Subcutaneous abdominal adipose tissue (tissue), 5 donors: ENCODE results near the gene MS4A18.
"Not testable (repeated sequence)": the region's sequence is repeated elsewhere in the genome, so short reads cannot be mapped to it uniquely, and the experiment has no call there.

Experiments used
- H3K27ac ChIP-seq: one replicate; pipeline ENCODE4 v1.7.0; 2013; ENCODE audit warnings: low read depth, mild to moderate bottlenecking, inconsistent platforms, low read length, moderate library complexity
- H3K27me3 ChIP-seq, 5 donors: one replicate each; pipeline ENCODE4 v1.7.0; 2013; ENCODE audit warnings: low read length in 5 of 5, inconsistent platforms in 1 of 5; ENCODE audit not compliant: control insufficient read depth in 5 of 5, insufficient read depth in 4 of 5
- H3K36me3 ChIP-seq, 5 donors: one replicate each; pipeline ENCODE4 v1.7.0; 2013; ENCODE audit warnings: low read length in 5 of 5; ENCODE audit not compliant: control insufficient read depth in 5 of 5, insufficient read depth in 5 of 5
- H3K4me1 ChIP-seq, 5 donors: one replicate each; pipeline ENCODE4 v1.7.0; 2013; ENCODE audit warnings: low read length in 5 of 5, mild to moderate bottlenecking in 3 of 5, moderate library complexity in 1 of 5; ENCODE audit not compliant: control insufficient read depth in 5 of 5, insufficient read depth in 5 of 5
- H3K4me3 ChIP-seq, 5 donors: one replicate each; pipeline ENCODE4 v1.7.0; 2013; ENCODE audit warnings: low read length in 5 of 5, low read depth in 1 of 5
- H3K9ac ChIP-seq, 5 donors: one replicate each; pipeline ENCODE4 v1.7.0; 2013; ENCODE audit warnings: low read length in 5 of 5, mild to moderate bottlenecking in 4 of 5, moderate library complexity in 3 of 5
- H3K9me3 ChIP-seq, 5 donors: one replicate each; pipeline ENCODE4 v1.7.0; 2013; ENCODE audit warnings: low read length in 5 of 5; ENCODE audit not compliant: control insufficient read depth in 5 of 5
- donor health status: healthy.
- donor health status: healthy.
- donor health status: healthy.
- donor health status: healthy.
- donor health status: healthy.

MS4A18 gene

GRCh38 chr11:60724420-60724819, at the start of gene MS4A18:
MS4A18 (plus strand) TSS chr11:60724720.
- no peak within 1 kb of the TSS for H3K27ac ChIP-seq
- H3K4me1 ChIP-seq: no peaks in the 10 kb centered on the region
- no peak within 1 kb of the TSS for H3K4me3 ChIP-seq
- no peaks in the 10 kb centered on the region for H3K9me3 ChIP-seq
- no peaks in the 10 kb centered on the region for H3K36me3 ChIP-seq
- H3K9ac ChIP-seq: no peak within 1 kb of the TSS
- no peaks in the 10 kb centered on the region for H3K27me3 ChIP-seq

DNA sequence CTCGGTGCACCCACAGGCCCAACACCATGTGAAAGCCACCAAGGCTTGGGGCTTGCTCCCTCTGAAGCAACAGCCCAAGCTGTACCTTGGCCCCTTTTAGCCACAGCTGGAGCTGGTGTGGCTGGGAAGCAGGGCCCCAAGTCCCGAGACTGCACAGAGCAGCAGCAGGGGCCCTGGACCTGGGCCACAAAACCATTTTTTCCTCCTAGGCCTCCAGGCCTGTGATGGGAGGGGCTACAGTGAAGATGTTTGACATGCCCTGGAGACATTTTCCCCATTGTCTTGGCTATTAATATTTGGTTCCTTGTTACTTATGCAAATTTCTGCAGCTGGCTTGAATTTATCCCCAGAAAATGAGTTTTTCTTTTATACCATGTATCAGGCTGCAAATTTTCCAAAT, 46.3 kb upstream of the MS4A18 start:
- H3K4me3 ChIP-seq, H3K27me3 ChIP-seq, H3K27ac ChIP-seq, H3K36me3 ChIP-seq, H3K9ac ChIP-seq, H3K4me1 ChIP-seq: not testable (repeated sequence)
- H3K9me3 ChIP-seq: peaks cover 8 to 29% (median 22%) of the 10 kb centered on the region in 5 donors

DNA sequence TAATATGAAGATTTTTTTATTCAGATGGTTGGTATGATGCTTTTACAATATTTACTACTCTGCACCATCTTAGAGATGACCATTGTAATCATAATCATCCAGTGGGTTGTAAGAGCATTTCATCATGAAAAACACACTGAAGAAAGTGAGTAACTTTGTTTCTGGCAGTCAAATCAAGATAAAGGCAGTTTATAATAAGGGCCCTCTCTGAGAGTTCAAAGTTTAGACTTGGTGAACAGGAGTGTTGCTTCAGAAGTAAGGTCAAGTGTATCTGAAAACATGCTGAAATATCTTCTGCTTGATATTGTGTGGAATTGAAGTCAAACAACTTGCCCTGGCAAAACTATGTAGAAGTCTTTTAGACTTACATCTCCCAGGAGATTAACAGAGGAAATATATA, 44.6 kb upstream of the MS4A18 start:
- Histone ChIP-seq H3K9me3 (peaks cover 6 to 29% (median 19%) of the 10 kb centered on the region in 5 donors), H3K27me3 (no peaks in the 10 kb centered on the region), H3K4me3 (no peak overlapping the region), H3K36me3 (no peaks in the 10 kb centered on the region), H3K27ac (no peak overlapping the region), H3K9ac (no peak overlapping the region), H3K4me1 (no peaks in the 10 kb centered on the region)

DNA sequence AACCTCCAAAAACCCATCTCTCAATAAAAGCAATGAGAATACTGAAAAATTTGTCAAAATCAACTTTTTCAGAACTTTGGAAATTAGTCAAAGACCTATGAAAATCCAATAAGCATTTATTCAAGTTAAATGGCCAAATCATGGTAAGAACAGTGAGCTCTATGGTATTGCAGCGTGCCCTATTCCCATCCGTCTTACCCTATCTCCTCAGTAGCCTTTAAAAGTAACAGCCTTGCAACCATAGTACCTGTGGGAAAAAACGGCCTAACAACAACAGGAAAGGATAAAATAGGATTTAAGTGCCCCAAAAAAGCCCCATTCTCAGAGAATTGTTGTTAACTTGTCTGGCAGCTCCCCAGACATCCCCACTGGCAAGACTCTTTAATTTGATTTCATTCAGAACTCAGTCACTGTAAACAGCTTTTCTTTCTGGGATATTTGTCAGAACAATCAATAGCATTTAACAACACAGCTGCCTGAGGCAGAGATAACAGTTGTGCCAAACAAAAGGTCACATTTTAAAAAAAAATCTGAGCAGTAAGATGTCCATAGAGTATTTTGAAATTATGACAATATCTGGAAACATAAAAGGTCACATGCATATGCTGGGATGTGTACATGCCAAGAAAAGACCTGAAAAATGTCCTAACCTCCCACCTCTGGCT, 43.9 kb upstream of the MS4A18 start:
- Histone ChIP-seq H3K9ac (no peak overlapping the region), H3K36me3 (no peaks in the 10 kb centered on the region), H3K9me3 (peaks cover 6 to 29% (median 19%) of the 10 kb centered on the region in 5 donors), H3K27ac (no peak overlapping the region), H3K27me3 (no peaks in the 10 kb centered on the region), H3K4me3 (no peak overlapping the region), H3K4me1 (no peaks in the 10 kb centered on the region)

- H3K27ac ChIP-seq, H3K36me3 ChIP-seq, H3K27me3 ChIP-seq, H3K9me3 ChIP-seq, H3K4me1 ChIP-seq, H3K4me3 ChIP-seq, H3K9ac ChIP-seq: not testable (repeated sequence)
Observed at GRCh38 chr11:60684541-60684848, 40.0 kb upstream of the MS4A18 start.

DNA sequence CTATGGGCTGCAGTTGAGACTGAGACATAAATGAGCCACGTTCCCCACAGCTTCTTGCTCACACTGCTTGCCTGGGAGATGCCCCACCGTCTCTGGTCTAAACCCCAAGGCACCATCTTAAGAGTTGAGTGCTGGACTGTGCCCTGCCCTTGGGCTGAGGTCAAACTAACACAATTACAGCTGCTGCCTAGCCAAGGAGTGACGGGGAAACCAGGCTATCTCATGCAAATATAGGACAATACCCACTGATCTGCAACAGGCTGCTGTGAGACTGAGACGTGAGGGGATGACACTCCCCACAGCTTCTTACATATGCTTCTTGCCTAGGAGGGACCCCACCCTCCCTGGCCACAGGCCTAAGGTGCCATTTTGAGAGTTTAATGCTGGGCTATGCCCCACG, 32.9 kb upstream of the MS4A18 start:
- H3K9me3 ChIP-seq: no peaks in the 10 kb centered on the region
- no peak overlapping the region for H3K27ac ChIP-seq
- peaks cover 0 to 6% (median 0%) of the 10 kb centered on the region in 5 donors for H3K27me3 ChIP-seq
- no peaks in the 10 kb centered on the region for H3K4me1 ChIP-seq
- H3K36me3 ChIP-seq: no peaks in the 10 kb centered on the region
- H3K9ac ChIP-seq: no peak overlapping the region
- no peak overlapping the region for H3K4me3 ChIP-seq

DNA sequence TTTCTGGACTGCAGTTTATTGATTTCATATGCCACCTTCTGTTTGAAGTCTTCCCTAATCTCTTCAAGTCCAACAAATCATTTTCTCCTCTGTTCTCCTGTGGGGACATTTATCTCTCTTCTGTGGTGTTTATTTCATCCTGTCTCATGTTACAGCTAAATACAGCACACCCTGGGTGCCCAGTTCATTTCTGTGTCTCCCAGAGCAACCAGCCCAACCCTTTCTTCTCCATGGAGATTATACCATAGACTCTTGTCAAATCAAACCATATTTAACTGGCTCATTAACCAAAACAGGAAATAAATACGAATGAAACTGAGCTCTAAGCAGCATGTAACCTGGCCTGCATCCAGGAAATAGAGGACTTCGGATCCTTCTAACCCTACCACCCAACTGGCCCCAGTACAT, 25.2 kb upstream of the MS4A18 start, which contains the start of gene MS4A8:
MS4A8 (plus strand) TSS at position 329 of the 408 bp plus-strand sequence. CDS start 1,249 bp downstream, outside the sequence.
- H3K36me3 ChIP-seq: no peaks in the 10 kb centered on the region
- peaks cover 0 to 3% (median 0%) of the 10 kb centered on the region in 5 donors for H3K27me3 ChIP-seq
- no peaks in the 10 kb centered on the region for H3K4me1 ChIP-seq
- H3K27ac ChIP-seq: no peak within 1 kb of the TSS
- no peak within 1 kb of the TSS for H3K9ac ChIP-seq
- H3K4me3 ChIP-seq: no peak within 1 kb of the TSS
- no peaks in the 10 kb centered on the region for H3K9me3 ChIP-seq

DNA sequence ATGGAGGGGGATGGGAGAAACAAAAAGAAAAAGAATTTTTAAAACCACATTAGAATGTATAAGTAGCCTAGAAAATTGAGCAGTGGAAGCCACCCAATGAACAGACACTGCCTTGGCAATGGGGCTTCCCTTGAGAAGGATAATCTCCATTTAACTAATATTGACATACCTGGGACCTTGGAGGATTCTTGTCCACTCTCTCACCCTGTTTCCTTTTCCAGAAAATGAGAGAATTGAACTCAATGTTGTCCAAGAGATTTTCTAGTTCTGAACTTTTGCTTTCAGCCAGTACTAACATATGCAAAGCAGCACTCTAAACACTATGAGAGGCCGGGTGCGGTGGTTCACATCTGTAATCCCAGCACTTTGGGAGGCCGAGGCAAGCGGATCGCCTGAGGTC, 24.6 kb upstream of the MS4A18 start:
- Histone ChIP-seq H3K27ac (no peak overlapping the region), H3K9ac (no peak overlapping the region), H3K27me3 (peaks cover 0 to 3% (median 0%) of the 10 kb centered on the region in 5 donors), H3K4me3 (no peak overlapping the region), H3K4me1 (no peaks in the 10 kb centered on the region), H3K36me3 (no peaks in the 10 kb centered on the region), H3K9me3 (no peaks in the 10 kb centered on the region)

GRCh38 chr11:60700689-60701468, 23.6 kb upstream of the MS4A18 start:
- Histone ChIP-seq H3K36me3 (no peaks in the 10 kb centered on the region), H3K27me3 (peaks cover 0 to 3% (median 0%) of the 10 kb centered on the region in 5 donors), H3K27ac (no peak overlapping the region), H3K4me3 (no peak overlapping the region), H3K9ac (no peak overlapping the region), H3K9me3 (no peaks in the 10 kb centered on the region), H3K4me1 (no peaks in the 10 kb centered on the region)

DNA sequence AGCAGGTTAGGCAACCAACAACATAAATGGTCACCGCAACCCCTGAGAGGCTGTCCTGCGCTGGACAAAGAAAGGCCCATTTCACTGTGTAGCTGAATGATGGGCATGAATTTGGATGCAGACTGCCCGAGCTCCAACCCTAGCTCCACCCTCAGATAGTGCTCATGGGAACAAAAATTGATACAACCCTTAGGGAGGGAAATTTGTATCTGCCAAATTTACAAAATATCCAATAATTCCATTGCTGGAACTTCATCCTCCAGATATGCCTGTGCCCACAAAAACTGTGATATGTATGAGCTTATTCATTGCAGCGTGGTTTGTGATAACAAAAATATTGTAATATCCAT, 23.1 kb upstream of the MS4A18 start:
- Histone ChIP-seq H3K36me3 (no peaks in the 10 kb centered on the region), H3K4me3 (no peak overlapping the region), H3K27ac (no peak overlapping the region), H3K9ac (no peak overlapping the region), H3K9me3 (no peaks in the 10 kb centered on the region), H3K27me3 (peaks cover 0 to 3% (median 0%) of the 10 kb centered on the region in 5 donors), H3K4me1 (no peaks in the 10 kb centered on the region)
